Spleen (tissue), 11 donors: ENCODE measurements around the gene DECR2. TPM values are rescaled to one million over a fixed set of nuclear protein-coding genes. Genes with fewer than 3 reads are reported as not detected.

ENCODE experiments used
- DNase-seq: peaks from one replicate; pipeline ENCODE4 v3.0.0-alpha.2; 2020
- H3K27ac ChIP-seq, 8 donors: fragments of 200-600 bp; sonication (generic) in 7 of 8; 1 replicate in 4 of 8; 2 replicates in 4 of 8; pipeline versions ENCODE4 v1.5.0 to v1.8.0; 2016 to 2021; ENCODE audit warnings: inconsistent platforms in 4 of 8, mild to moderate bottlenecking in 4 of 8, moderate library complexity in 1 of 8
- H3K27me3 ChIP-seq, 7 donors: fragments of 200-600 bp; sonication (generic) in 6 of 7; replicated peaks in 1 of 7; 1 replicate in 4 of 7; 2 replicates in 3 of 7; pipeline versions ENCODE4 v1.5.0 to v1.8.0; 2016 to 2021; ENCODE audit warnings: inconsistent platforms in 3 of 7, mild to moderate bottlenecking in 1 of 7
- H3K36me3 ChIP-seq, 6 donors: fragments of 200-600 bp; sonication (generic) in 5 of 6; 1 replicate in 4 of 6; 2 replicates in 2 of 6; pipeline versions ENCODE4 v1.5.0 to v1.8.0; 2016 to 2021; ENCODE audit warnings: inconsistent platforms in 2 of 6
- H3K4me1 ChIP-seq, 6 donors: fragments of 200-600 bp; sonication (generic) in 5 of 6; 1 replicate in 3 of 6; 2 replicates in 3 of 6; pipeline versions ENCODE4 v1.5.0 to v1.8.0; 2016 to 2021; ENCODE audit warnings: inconsistent platforms in 3 of 6
- H3K4me3 ChIP-seq, 8 donors: fragments of 200-600 bp; sonication (generic) in 7 of 8; 1 replicate in 4 of 8; 2 replicates in 4 of 8; pipeline versions ENCODE4 v1.5.0 to v1.8.0; 2016 to 2021; ENCODE audit warnings: inconsistent platforms in 4 of 8, mild to moderate bottlenecking in 4 of 8, moderate library complexity in 2 of 8
- H3K9me3 ChIP-seq, 8 donors: fragments of 200-600 bp; sonication (generic) in 7 of 8; 1 replicate in 4 of 8; 2 replicates in 4 of 8; pipeline versions ENCODE4 v1.5.0 to v1.8.0; 2016 to 2021; ENCODE audit warnings: inconsistent platforms in 4 of 8
- CTCF ChIP-seq, 11 experiments: fragments of 200-600 bp in 7 of 11; fragments of 450-650 bp in 4 of 11; sonication (generic) in 4 of 11; IDR thresholded peaks in 8 of 11; conservative IDR thresholded peaks in 3 of 11; 1 replicate in 7 of 11; 2 replicates in 4 of 11; pipeline versions ENCODE4 v1.4.0 to v1.8.0; 2016 to 2021; ENCODE audit warnings: antibody characterized with exemption in 11 of 11, inconsistent platforms in 4 of 11, mild to moderate bottlenecking in 1 of 11
- POLR2A ChIP-seq, 3 donors: fragments of 450-650 bp; IDR thresholded peaks; one replicate each; pipeline ENCODE4 v1.5.1; 2017; ENCODE audit warnings: antibody characterized with exemption in 3 of 3, mild to moderate bottlenecking in 1 of 3
- POLR2AphosphoS5 ChIP-seq, 3 donors: sonication (generic); formaldehyde crosslinking; IDR thresholded peaks; one replicate each; pipeline ENCODE4 v1.5.1; 2017; ENCODE audit warnings: antibody characterized with exemption in 3 of 3
- WGBS, 5 donors: extraction: QIAGEN DNeasy Blood & Tissue Kit in 3 of 5; methylation state at CpG; one replicate each; pipeline versions ENCODE4 v1.1.5 to v1.1.7; 2013 to 2018; 5-methylcytosine and 5-hydroxymethylcytosine counted together
- intact Hi-C: fragments of 100-400 bp; cut with DNase I; formaldehyde crosslinking; loops from one replicate; pipeline ENCODE4 v1.15.0; 2023; ENCODE audit warnings: low total_unique reads
- polyA plus RNA-seq, 3 donors: library from polyadenylated mRNA; stranded (reverse); fragments of 200-250 nt; gene quantifications; one replicate each; pipeline ENCODE4 v1.2.1, GENCODE V29; 2013
- small RNA-seq, 4 donors: library from RNA; depleted of rRNA; stranded (forward); fragments of <200 nt; gene quantifications; one replicate each; pipeline ENCODE3, GENCODE V24; 2016
- total RNA-seq, 7 donors: library from RNA; depleted of rRNA in 3 of 7; stranded (reverse); fragments of >200 nt in 3 of 7; fragmentation: NEBNext Ultra II Directional in 4 of 7; extraction: Animal tissue kit (Norgen Biotek cat#: 25700) in 4 of 7; gene quantifications; one replicate each; pipeline versions ENCODE4 v1.1.0 to v1.2.1, GENCODE V29; 2016 to 2021
- donor health status: healthy with polysubstance abuse.
- donor health status: DM: no; HTN: no; CAD: no; lungs with moderate emphysema.
- donor health status: DM: no; HTN: no; CAD: no.
- donor health status: Bipolar disorder and iron deficiency.
- donor health status: healthy.
- donor health status: DM: no; HTN: no; CAD: no.
- donor health status: DM: yes; HTN: yes; CAD: no.

DECR2 gene
- total and polyA plus RNA-seq, 10 donors, result 8.9 to 19.5 (median 12.0) TPM

- no peak for DNase-seq
- Histone ChIP-seq H3K36me3 (peaks cover 0 to 35% (median 8%) of the 10 kb centered on the region in 6 donors), H3K27me3 (no peaks in the 10 kb centered on the region), H3K27ac (no peak overlapping the region), H3K4me3 (no peak overlapping the region), H3K4me1 (peaks cover 0 to 15% (median 0%) of the 10 kb centered on the region in 6 donors), H3K9me3 (no peaks in the 10 kb centered on the region)
- 89 to 93% (median 93%) methylated on average over 18 to 20 of the region's 20 CpGs for WGBS, 5 donors
- intact Hi-C loops, result no loop called here
- TF ChIP-seq POLR2AphosphoS5 (IDR thresholded peaks at IDR 0.05) (no peak), CTCF (IDR thresholded peaks at IDR 0.05 in 8 of 11, conservative IDR thresholded peaks at IDR 0.05 in 3 of 11) (no peak), POLR2A (IDR thresholded peaks at IDR 0.05) (no peak)
Measured at GRCh38 chr16:460787-461186, 59.1 kb downstream of the DECR2 start.

Small RNAs within 50 kb of the gene (small RNA-seq; reads per million reads assigned to genes)
- gene RF00019, result 0 reads per million in 4 donors

Other genes starting within 250 kb of the DECR2 start
- gene HBZ, start 249.2 kb upstream of the DECR2 start, total RNA-seq, result 1 to 10 TPM in 1 of 7 donors, not detected in 6; 1.2 TPM
- gene HBZ, start 249.2 kb upstream of the DECR2 start, polyA plus RNA-seq, result under 1 TPM in 1 of 3 donors, not detected in 2; 0.16 TPM
- gene HBM, start 235.9 kb upstream of the DECR2 start, total RNA-seq, result 10 to 100 TPM in 4 of 7 donors, 1 to 10 TPM in 2, not detected in 1; 1.4 to 96.6 (median 24.0) TPM
- gene HBM, start 235.9 kb upstream of the DECR2 start, polyA plus RNA-seq, result 1 to 10 TPM in 1 of 3 donors, under 1 TPM in 2; 0.20 to 2.9 (median 0.28) TPM
- gene HBA2, start 229.0 kb upstream of the DECR2 start, total RNA-seq, result over 10,000 TPM in 3 of 7 donors, 1,000 to 10,000 TPM in 2, 100 to 1,000 TPM in 2; 283 to 16,395 (median 9,081) TPM
- gene HBA2, start 229.0 kb upstream of the DECR2 start, polyA plus RNA-seq, result 1,000 to 10,000 TPM in 1 of 3 donors, 100 to 1,000 TPM in 2; 256 to 5,765 (median 344) TPM
- gene HBA1, start 225.2 kb upstream of the DECR2 start, total RNA-seq, result over 10,000 TPM in 1 of 7 donors, 1,000 to 10,000 TPM in 4, 100 to 1,000 TPM in 2; 276 to 25,333 (median 6,594) TPM
- 1,000 to 10,000 TPM in 1 of 3 donors, 100 to 1,000 TPM in 1, 10 to 100 TPM in 1; 77.8 to 2,221 (median 120) TPM for gene HBA1, start 225.2 kb upstream of the DECR2 start, polyA plus RNA-seq
- 1 to 10 TPM in 4 of 7 donors, not detected in 3; 1.0 to 7.4 (median 6.6) TPM for gene HBQ1, start 221.4 kb upstream of the DECR2 start, total RNA-seq
- 10 to 100 TPM in 1 of 3 donors, under 1 TPM in 2; 0.41 to 11.3 (median 0.62) TPM for gene HBQ1, start 221.4 kb upstream of the DECR2 start, polyA plus RNA-seq
- 100 to 1,000 TPM in 5 of 7 donors, 10 to 100 TPM in 2; 76.7 to 158 (median 105) TPM for gene LUC7L, start 172.4 kb upstream of the DECR2 start, total RNA-seq
- gene LUC7L, start 172.4 kb upstream of the DECR2 start, polyA plus RNA-seq, result 100 to 1,000 TPM; 110 to 318 (median 282) TPM
- 10 to 100 TPM; 32.2 to 63.1 (median 42.5) TPM for gene FAM234A, start 167.1 kb upstream of the DECR2 start, total RNA-seq
- 10 to 100 TPM; 13.0 to 25.9 (median 13.1) TPM for gene FAM234A, start 167.1 kb upstream of the DECR2 start, polyA plus RNA-seq
- gene RGS11, start 125.9 kb upstream of the DECR2 start, total RNA-seq, result 1 to 10 TPM; 1.0 to 5.4 (median 2.6) TPM
- 1 to 10 TPM in 2 of 3 donors, under 1 TPM in 1; 0.79 to 5.2 (median 1.9) TPM for gene RGS11, start 125.9 kb upstream of the DECR2 start, polyA plus RNA-seq
- gene ARHGDIG, start 121.3 kb upstream of the DECR2 start, total RNA-seq, result not detected
- gene ARHGDIG, start 121.3 kb upstream of the DECR2 start, polyA plus RNA-seq, result under 1 TPM; 0.23 to 0.99 (median 0.26) TPM
- gene PDIA2, start 118.7 kb upstream of the DECR2 start, total RNA-seq, result 1 to 10 TPM in 1 of 7 donors, under 1 TPM in 2, not detected in 4; 0.28 to 1.1 (median 0.39) TPM
- gene PDIA2, start 118.7 kb upstream of the DECR2 start, polyA plus RNA-seq, result 1 to 10 TPM in 2 of 3 donors, under 1 TPM in 1; 0.67 to 2.4 (median 1.4) TPM
- gene AXIN1, start 49.2 kb upstream of the DECR2 start, total RNA-seq, result 10 to 100 TPM; 22.6 to 27.3 (median 24.8) TPM
- 10 to 100 TPM; 12.9 to 22.7 (median 13.6) TPM for gene AXIN1, start 49.2 kb upstream of the DECR2 start, polyA plus RNA-seq
- 10 to 100 TPM; 38.0 to 64.1 (median 48.0) TPM for gene MRPL28, start 31.3 kb upstream of the DECR2 start, total RNA-seq
- 100 to 1,000 TPM in 1 of 3 donors, 10 to 100 TPM in 2; 85.0 to 108 (median 85.7) TPM for gene MRPL28, start 31.3 kb upstream of the DECR2 start, polyA plus RNA-seq
- gene PGAP6, start 19.9 kb upstream of the DECR2 start, total RNA-seq, result 10 to 100 TPM; 35.7 to 63.2 (median 51.0) TPM
- 10 to 100 TPM; 19.5 to 40.6 (median 32.2) TPM for gene PGAP6, start 19.9 kb upstream of the DECR2 start, polyA plus RNA-seq
- gene NME4, start 4.7 kb upstream of the DECR2 start, total RNA-seq, result 10 to 100 TPM; 27.3 to 71.4 (median 50.0) TPM
- gene NME4, start 4.7 kb upstream of the DECR2 start, polyA plus RNA-seq, result 10 to 100 TPM; 43.4 to 75.8 (median 67.7) TPM
- 10 to 100 TPM; 33.8 to 52.7 (median 40.6) TPM for gene RAB11FIP3, start 23.8 kb downstream of the DECR2 start, total RNA-seq
- 10 to 100 TPM; 12.3 to 27.1 (median 14.3) TPM for gene RAB11FIP3, start 23.8 kb downstream of the DECR2 start, polyA plus RNA-seq
- 10 to 100 TPM; 48.1 to 71.7 (median 63.9) TPM for gene CAPN15, start 125.8 kb downstream of the DECR2 start, total RNA-seq
- gene CAPN15, start 125.8 kb downstream of the DECR2 start, polyA plus RNA-seq, result 10 to 100 TPM; 25.8 to 65.0 (median 36.4) TPM
- gene PRR35, start 158.5 kb downstream of the DECR2 start, total RNA-seq, result not detected
- gene PRR35, start 158.5 kb downstream of the DECR2 start, polyA plus RNA-seq, result not detected
- gene NHLRC4, start 165.1 kb downstream of the DECR2 start, total RNA-seq, result 1 to 10 TPM; 1.5 to 8.8 (median 4.5) TPM
- gene NHLRC4, start 165.1 kb downstream of the DECR2 start, polyA plus RNA-seq, result 1 to 10 TPM; 2.7 to 4.7 (median 3.6) TPM
- 10 to 100 TPM; 36.1 to 42.7 (median 39.2) TPM for gene PIGQ, start 168.1 kb downstream of the DECR2 start, total RNA-seq
- gene PIGQ, start 168.1 kb downstream of the DECR2 start, polyA plus RNA-seq, result 10 to 100 TPM; 20.7 to 70.5 (median 42.2) TPM
- gene RAB40C, start 188.2 kb downstream of the DECR2 start, total RNA-seq, result 10 to 100 TPM; 12.9 to 21.6 (median 15.3) TPM
- gene RAB40C, start 188.2 kb downstream of the DECR2 start, polyA plus RNA-seq, result 10 to 100 TPM in 2 of 3 donors, 1 to 10 TPM in 1; 8.1 to 20.9 (median 11.0) TPM
- gene WFIKKN1, start 229.1 kb downstream of the DECR2 start, total RNA-seq, result 1 to 10 TPM in 3 of 7 donors, under 1 TPM in 4; 0.49 to 1.5 (median 0.95) TPM
- 1 to 10 TPM in 1 of 3 donors, under 1 TPM in 2; 0.15 to 1.8 (median 0.30) TPM for gene WFIKKN1, start 229.1 kb downstream of the DECR2 start, polyA plus RNA-seq
- gene METTL26, start 234.4 kb downstream of the DECR2 start, total RNA-seq, result 10 to 100 TPM; 39.6 to 78.4 (median 46.0) TPM
- 100 to 1,000 TPM; 114 to 165 (median 133) TPM for gene METTL26, start 234.4 kb downstream of the DECR2 start, polyA plus RNA-seq
- gene MCRIP2, start 239.9 kb downstream of the DECR2 start, total RNA-seq, result 10 to 100 TPM; 23.6 to 45.8 (median 36.1) TPM
- gene MCRIP2, start 239.9 kb downstream of the DECR2 start, polyA plus RNA-seq, result 100 to 1,000 TPM in 1 of 3 donors, 10 to 100 TPM in 2; 56.5 to 106 (median 80.8) TPM
- 10 to 100 TPM in 6 of 7 donors, 1 to 10 TPM in 1; 7.9 to 30.2 (median 16.7) TPM for gene WDR90, start 247.5 kb downstream of the DECR2 start, total RNA-seq
- 10 to 100 TPM; 10.3 to 25.1 (median 22.1) TPM for gene WDR90, start 247.5 kb downstream of the DECR2 start, polyA plus RNA-seq